ENCODE measurements around the gene CRYBA2. TPM values are rescaled to one million over a fixed set of nuclear protein-coding genes. Genes with fewer than 3 reads are reported as not detected.

CRYBA2 gene
- total and polyA plus RNA-seq, 2 of the 8 experiments (the other 6 are each of a cell fraction or from before 2014, with no cell fraction given): not detected

DNA sequence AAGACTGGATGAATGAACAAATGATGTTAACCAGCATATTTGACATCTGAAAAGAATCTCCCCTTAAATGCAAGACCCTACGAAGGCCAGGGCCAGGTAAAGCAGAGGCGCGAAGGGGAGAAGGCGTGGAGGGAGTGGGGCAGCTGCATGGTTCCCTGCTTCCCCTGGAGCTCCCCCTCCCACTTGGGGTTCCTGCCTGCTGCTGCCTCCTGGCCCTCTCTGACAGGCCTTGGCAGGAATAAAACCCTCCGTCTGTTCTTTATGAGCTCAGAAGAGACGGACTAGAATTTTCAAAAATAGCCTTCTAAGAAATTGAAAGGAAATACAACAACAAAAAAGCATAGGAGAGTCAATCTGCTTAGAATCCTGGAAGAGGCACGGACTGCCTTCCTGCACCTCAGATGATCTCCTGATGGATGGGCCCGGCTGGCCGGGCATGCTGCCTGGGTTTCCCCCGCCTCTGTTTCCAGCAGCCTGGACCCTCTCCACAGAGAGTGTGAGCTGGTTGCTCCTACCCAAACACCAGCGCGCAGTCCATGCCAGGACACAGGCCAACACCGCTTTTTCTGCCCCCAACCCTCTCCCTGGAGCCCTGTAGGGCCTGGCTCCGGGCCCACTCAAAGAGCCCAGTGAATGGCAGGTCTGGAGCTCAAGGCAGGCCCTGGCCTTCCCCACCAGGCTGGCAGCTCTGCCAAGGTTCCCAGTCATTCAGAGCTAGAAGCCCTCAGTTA is 24.1 kb upstream of the CRYBA2 start:
- FAIRE-seq: no peak
- POLR2A ChIA-PET (ENCODE audit: partially characterized antibody): interaction anchor here (0.6 to 1.2 kb wide), 2 partner anchors 140 to 305 kb away, joined by 3 to 4 read pairs; no protein-coding TSS in a partner anchor
- Histone ChIP-seq H3K27ac (ENCODE audit: low read depth, low read length) (no peak overlapping the region), H3K4ac (replicated peaks; ENCODE audit: insufficient read length, low read depth, low read length) (no peak overlapping the region), H2BK12ac (ENCODE audit: low read depth, low read length) (no peak overlapping the region), H2BK15ac (ENCODE audit: low read length) (no peak overlapping the region), H3K9ac (replicated peaks in 1 of 4; ENCODE audit: extremely low read depth in 1 of 4, low read depth in 3 of 4, low read length in 3 of 4) (no peak overlapping the region), H4K91ac (replicated peaks; ENCODE audit: insufficient read length, low read length) (no peak overlapping the region), H3K79me1 (ENCODE audit: low read depth, low read length) (no peaks in the 10 kb centered on the region), H4K8ac (ENCODE audit: extremely low read depth, insufficient read depth, low read length) (no peak overlapping the region), H4K20me1 (replicated peaks in 1 of 2; ENCODE audit: control insufficient read depth in 1 of 2, insufficient read depth in 2 of 2, low read length in 2 of 2) (peaks cover 0 to 1% of the 10 kb centered on the region in 2 experiments), H2AFZ (ENCODE audit: low read length) (no peak overlapping the region), H2BK5ac (ENCODE audit: low read depth, low read length) (no peak overlapping the region), H2BK120ac (replicated peaks; ENCODE audit: low read depth, low read length) (no peak overlapping the region), H2AK5ac (ENCODE audit: low read depth, low read length) (no peak overlapping the region), H3K79me2 (ENCODE audit: control insufficient read depth in 1 of 2, insufficient read depth in 2 of 2, low read length in 2 of 2) (no peaks in the 10 kb centered on the region), H3K56ac (replicated peaks; ENCODE audit: insufficient read length, low read depth, low read length) (no peak overlapping the region), H3K23me2 (ENCODE audit: low read depth, low read length) (no peaks in the 10 kb centered on the region), H3K4me2 (ENCODE audit: insufficient read depth in 1 of 2, low read depth in 2 of 2, low read length in 2 of 2) (no peak overlapping the region), H3K4me1 (replicated peaks in 1 of 4; ENCODE audit: control insufficient read depth in 3 of 4, insufficient read depth in 4 of 4, low read length in 3 of 4) (no peaks in the 10 kb centered on the region), H3K36me3 (ENCODE audit: control insufficient read depth in 2 of 4, insufficient read depth in 4 of 4, low read length in 3 of 4) (no peaks in the 10 kb centered on the region), H4K5ac (ENCODE audit: insufficient read length, low read depth, low read length) (no peak overlapping the region), H3K23ac (ENCODE audit: insufficient read length) (no peak overlapping the region), H3K9me3 (ENCODE audit: insufficient read depth in 2 of 2, low read depth in 1 of 2, low read length in 1 of 2) (no peaks in the 10 kb centered on the region), H3K4me3 (ENCODE audit: extremely low read depth in 1 of 4, insufficient read depth in 2 of 4, low read depth in 3 of 4, low read length in 4 of 4) (no peak overlapping the region), H3K14ac (ENCODE audit: insufficient read length) (no peak overlapping the region), H2BK20ac (ENCODE audit: low read length) (no peak overlapping the region), H3K27me3 (replicated peaks in 1 of 4; ENCODE audit: control insufficient read depth in 3 of 4, extremely low read depth in 1 of 4, insufficient read depth in 3 of 4, low read length in 3 of 4) (peaks cover 0 to 8% (median 4%) of the 10 kb centered on the region in 4 experiments; a peak in 4 of 7 replicates), H3K18ac (ENCODE audit: extremely low read depth, low read length) (no peak overlapping the region)
- no peak for DNase-seq (ENCODE audit: low read depth in 1 of 2, low spot score in 2 of 2)
- CTCF ChIA-PET (ENCODE audit: partially characterized antibody): interaction anchor here (0.6 to 6.9 kb wide), 14 partner anchors 9 to 436 kb away, joined by 3 to 53 read pairs (median 4); no protein-coding TSS in a partner anchor
- 91% methylated on average over 14 of the region's 14 CpGs; no CpG with 5 or more reads in 1 of the 2 experiments for WGBS, 2 experiments (ENCODE audit: extremely low coverage in 1 of 2, insufficient coverage in 1 of 2, insufficient read length in 1 of 2, insufficient replicate concordance in 2 of 2, low coverage in 1 of 2, low lambda C conversion rate in 2 of 2, missing lambda C conversion rate in 1 of 2)
- TF ChIP-seq SP2 (IDR thresholded peaks at IDR 0.05; ENCODE audit: low read length): no peak
- no peak for TF ChIP-seq KDM4A (IDR thresholded peaks at IDR 0.05; ENCODE audit: low read depth, low read length, severe bottlenecking)
- TF ChIP-seq GABPA (IDR thresholded peaks at IDR 0.05; ENCODE audit: borderline replicate concordance, insufficient read depth, low read length): no peak
- TF ChIP-seq BACH1 (IDR thresholded peaks at IDR 0.05; ENCODE audit: low read length): no peak
- no peak for TF ChIP-seq RNF2 (IDR thresholded peaks at IDR 0.05; ENCODE audit: borderline replicate concordance, low read depth, low read length, missing control alignments, poor library complexity, severe bottlenecking)
- no peak for TF ChIP-seq KDM1A (IDR thresholded peaks at IDR 0.05; ENCODE audit: borderline replicate concordance, low read length)
- TF ChIP-seq, protein P1, sequence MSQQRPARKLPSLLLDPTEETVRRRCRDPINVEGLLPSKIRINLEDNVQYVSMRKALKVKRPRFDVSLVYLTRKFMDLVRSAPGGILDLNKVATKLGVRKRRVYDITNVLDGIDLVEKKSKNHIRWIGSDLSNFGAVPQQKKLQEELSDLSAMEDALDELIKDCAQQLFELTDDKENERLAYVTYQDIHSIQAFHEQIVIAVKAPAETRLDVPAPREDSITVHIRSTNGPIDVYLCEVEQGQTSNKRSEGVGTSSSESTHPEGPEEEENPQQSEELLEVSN (IDR thresholded peaks at IDR 0.05): no peak
- no peak for TF ChIP-seq SAP30 (IDR thresholded peaks at IDR 0.05; ENCODE audit: insufficient read depth, insufficient replicate concordance, low read length)
- TF ChIP-seq POLR2A (IDR thresholded peaks at IDR 0.05; ENCODE audit: control extremely low read depth in 1 of 2, low read depth in 2 of 2, low read length in 2 of 2): no peak
- TF ChIP-seq POU5F1 (IDR thresholded peaks at IDR 0.05; ENCODE audit: low read depth, low read length): no peak
- TF ChIP-seq EGR1 (IDR thresholded peaks at IDR 0.05; ENCODE audit: borderline replicate concordance, low read depth, low read length): no peak
- no peak for TF ChIP-seq SP4 (IDR thresholded peaks at IDR 0.05; ENCODE audit: low read length)
